COLO668 (cell line): ENCODE measurements around the gene DTNB.
"Not testable (repeated sequence)": the region's sequence is repeated elsewhere in the genome, so short reads cannot be mapped to it uniquely, and the experiment has no call there.

Experiments used
- DNase-seq: peaks from one replicate; lab custom pipeline; 2025; ENCODE audit not compliant: unreplicated experiment; lab: John Stamatoyannopoulos, UW

The DTNB gene

DNA sequence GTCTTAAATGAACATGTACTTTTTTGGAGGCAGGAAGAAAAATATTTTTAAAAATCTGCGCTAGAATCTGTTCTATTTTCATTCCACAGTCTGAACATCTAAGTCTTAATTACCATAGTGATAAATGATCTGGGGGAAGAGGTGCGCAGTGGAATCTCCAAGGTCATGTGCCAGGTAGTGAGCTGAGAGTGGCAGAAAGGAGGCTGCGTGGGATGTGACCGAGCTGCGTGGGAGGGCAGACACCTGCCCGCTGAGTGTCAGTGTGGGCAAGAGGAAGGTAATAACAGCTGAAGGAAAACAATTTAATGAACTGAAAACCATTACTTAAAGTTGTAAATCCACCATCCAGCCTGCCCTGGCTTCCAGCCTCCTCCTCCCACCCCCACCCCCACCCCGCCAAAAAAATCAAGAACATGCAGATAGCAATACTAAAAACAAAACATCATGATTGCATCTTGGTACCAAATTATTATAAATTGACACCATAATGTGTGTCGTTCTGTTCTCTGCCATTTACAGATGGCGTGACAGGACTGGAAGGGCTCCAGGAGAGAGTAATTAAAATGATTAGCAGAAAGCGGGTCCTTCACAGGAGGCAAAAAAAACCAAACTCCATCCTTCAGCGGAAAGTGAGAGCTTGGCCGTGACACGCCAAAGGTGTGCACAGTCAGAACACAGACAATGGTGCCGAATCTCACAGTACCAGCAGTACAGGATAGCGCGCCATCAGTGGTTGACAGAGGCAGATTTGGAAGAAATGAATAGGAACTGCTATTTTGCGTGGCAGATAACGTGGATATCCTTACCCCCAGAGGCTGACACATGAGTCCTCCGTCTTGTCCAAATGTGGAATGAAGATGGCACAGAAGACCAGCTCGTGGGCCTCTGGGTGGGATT is 11.4 kb upstream of the DTNB start:
- DNase-seq: no peak

DNA sequence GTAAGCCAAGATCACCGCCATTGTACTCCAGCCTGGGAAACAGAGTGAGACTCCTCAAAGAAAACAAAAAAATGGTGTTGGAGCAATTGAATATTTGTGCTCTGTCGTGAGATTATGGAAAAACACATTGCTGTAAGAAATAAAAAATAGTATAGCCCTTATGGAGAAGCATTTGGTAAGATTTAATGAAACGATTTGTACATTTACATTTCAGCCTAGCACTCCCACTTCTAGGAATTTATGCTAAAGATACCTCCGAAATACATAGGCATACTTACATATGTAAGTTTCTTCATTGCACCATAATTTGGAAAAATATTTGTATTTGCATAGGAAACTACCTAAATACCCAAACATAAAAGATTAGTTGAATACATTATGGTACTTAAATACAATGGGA is 8.7 kb upstream of the DTNB start:
- DNase-seq: no peak

DNA sequence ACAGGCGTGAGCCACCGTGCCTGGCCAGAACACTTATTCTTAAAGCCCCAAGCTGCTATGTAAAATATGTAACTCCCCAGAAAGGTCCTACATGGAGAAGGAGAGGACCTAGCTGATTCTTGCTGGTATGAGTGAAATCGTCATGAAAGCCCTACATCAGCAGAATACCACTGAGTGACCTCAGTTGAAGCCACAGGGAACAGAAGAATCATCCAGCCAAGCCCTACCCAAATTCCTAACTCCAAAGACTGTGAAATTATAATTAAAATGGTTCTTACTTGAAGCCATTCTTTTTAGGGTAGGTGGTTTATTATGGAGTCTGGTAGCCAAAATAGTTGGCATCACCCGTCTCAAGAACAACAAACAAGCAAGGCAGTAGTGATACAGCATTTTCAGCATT is 4.5 kb upstream of the DTNB start:
- no peak for DNase-seq

DNA sequence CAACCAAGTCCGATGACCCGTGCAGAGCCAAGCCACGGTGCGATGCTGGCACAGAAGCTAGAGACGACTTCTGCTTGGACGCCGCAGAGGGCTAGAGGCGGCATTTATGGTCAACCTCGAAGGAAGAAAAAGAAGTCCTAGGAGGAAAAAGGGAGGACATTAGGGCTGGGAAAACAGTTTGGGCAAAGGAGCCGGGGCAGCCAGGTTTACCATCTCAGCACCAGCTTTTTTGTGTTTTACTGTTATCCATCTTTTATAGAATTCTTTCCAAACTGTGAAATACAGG is 643 bp upstream of the DTNB start:
- DNase-seq: no peak

DNA sequence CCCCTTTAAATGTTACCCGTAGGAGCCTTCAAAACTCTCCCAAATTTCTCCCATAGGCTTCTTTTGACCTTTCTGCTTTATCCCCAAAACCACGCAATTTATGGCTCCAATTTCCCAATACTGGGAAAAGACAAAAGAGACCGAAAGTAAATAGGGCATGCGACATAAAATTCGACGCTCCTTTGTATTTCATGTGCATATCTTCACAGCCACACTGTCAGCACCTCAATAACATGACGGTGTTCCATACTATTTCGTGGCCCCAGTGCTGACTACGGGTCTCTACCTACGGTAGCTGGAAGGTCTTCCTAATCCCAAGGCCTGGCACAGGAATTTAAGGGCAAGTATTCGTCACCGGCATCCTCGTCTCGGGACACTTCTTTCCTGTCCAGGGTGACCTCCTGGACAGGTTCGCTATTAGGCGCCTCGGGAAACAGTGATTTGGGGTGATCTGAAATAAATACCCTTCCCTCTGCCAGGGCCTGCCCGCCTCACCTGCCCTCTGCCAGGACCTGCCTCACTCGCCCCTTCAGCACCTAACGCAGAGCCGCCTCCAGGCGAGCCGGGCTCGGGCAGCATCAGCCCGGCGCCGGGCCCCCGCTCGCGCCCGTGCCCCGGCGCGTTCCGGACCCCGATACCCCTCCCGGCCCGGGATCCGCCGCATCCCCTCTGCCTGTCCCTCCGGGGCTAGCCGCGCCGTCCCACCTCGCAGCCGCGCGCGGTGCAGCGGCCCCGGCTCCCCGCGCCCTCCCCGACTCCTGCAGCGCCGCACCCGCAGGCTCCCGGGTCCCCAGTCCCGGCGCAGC is 680 bp downstream of the DTNB start:
- peak; percentile 72 for DNase-seq

DNA sequence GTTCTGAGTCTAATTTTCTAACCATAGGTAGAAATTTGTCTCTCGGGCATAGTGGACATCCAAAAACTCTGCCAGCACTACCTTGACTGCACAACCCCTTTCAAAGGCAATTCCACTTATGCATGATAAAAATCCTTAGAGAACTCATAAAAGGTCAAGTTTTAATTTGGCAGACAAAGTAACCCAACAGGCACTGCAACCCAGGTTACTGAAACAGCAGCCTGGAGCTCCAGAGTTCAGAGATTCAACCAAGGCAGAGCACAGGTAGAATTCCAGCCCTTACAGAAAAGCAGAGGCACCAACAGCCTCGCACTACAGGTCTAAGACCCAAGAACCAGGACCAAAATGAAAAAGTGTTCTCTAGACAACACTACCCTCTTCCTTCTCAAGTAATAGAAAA is 1.8 kb downstream of the DTNB start:
- DNase-seq: no peak

DNA sequence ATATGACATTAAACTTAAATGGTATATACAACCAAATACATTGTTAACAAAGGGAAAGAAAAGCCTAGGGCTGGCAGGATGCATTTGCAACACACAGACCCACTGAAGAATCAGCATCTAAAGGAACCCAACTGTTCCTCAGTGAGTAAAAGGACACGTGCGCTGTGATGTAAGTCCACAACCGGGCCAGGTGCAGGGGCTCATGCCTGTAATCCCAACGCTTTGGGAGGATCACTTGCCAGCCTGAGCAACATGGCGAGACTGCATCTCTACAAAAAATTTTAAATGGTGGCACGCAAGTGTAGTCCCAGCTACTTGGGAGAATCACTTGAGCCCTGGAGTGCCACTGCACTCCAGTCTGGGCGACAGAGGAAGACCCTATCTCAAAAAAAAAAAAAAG is 3.9 kb downstream of the DTNB start:
- DNase-seq: no peak

DNA sequence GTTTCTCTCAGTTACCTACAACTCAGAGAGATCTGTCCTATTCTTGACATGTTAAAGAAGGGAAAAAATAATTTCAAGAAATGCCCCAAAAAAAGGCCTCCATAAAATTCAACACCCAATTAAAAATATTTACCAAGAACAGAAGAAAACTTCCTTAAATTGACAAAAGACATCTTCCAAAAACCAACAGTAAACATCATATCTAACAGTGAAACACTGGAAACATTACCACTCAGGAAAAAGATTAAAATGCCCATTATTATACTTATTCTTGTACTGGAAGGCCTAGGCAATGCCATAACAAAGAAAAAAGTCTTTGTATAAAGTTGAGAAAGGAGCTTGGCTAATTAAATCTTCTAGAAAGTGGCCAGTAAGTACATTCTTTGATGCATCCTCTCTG is 7.2 kb downstream of the DTNB start:
- DNase-seq: no peak

DNA sequence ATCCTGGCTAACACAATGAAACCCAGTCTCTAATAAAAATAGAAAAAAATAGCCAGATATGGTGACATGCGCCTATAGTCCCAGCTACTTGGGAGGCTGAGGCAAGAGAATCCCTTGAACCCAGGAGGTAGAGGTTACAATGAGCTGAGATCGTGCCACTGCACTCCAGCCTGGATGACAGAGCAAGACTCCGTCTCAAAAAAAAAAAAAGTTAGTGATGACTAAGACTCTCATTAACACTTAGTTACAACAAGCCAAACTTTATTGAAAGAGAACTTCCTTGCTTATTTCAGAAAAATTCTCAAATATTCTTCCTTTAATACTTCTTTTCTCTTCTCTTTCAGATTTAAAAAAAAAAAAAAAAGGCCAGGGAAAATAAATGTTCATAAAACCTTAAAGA is 7.9 kb downstream of the DTNB start:
- not testable (repeated sequence) for DNase-seq

DNA sequence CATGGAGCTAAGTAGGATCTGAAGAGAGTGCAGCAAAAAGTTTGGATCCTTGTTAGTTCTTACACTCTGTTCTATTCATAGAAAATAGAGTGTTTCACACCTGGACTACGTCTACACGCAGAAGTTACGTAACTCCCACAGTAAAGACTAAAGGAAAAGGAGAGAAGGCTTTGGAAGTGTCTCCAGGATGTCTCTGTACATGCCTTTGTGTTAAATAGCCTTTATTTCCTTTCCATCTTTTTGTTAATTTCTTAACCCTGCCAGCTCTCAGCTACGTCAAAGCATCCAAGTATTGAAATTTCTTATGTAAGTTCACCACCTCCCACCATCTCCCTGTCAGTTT is 8.4 kb downstream of the DTNB start:
- DNase-seq: no peak

DNA sequence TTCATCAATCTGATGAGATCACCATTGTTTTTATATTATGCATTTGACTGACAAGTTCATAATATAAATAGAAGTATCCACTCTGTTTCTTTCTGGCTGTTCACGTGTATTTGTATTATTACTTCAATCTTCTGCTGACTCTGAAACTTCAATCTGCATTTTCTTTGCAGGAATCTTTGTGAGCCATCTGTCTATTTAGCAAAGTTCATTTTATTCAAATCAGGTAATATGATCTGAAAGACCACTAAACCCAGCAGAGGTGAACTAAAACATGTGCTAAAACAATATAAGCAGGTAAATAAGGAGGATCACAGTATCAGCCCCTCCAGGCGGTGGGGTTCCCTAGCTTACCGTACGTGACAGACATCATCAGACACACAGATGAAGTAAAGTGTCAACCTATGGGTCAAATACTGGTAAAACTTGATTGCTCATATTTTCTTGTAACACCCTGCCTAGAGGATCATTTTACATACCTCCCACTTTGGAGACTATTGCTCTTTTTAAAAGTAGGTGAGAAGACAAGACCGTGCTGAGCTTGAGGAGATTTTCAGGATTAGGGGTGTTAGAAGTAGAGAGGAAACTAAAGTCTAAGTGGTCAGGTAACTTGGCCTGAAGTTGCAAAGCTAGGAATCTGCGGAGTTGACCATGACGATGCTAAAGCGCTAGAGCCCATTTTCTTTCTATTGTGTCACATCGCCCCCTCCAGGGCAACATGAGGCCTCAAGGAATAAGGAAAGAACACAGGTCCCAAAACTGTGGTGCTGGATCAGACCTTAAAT is 9.0 kb downstream of the DTNB start:
- peak; percentile 38 for DNase-seq

DNA sequence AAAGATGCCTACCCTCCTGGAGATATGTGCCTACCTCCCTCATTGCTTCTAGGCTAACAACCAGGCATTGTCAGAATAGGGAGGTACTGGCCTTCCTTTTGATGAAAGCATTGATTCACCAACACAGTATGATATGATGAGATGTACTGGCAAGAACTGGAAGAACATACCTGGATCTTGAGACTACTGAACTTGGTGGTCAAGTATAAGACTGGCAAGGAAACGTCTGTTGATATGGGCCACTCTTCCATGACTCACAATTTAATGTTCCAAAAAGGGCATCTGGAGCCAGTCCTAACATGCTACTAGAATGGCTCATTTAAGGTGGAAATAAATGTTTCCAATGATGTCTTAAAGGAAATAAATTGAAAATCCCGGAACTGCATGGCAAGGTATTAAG is 18.1 kb downstream of the DTNB start:
- no peak for DNase-seq

DNA sequence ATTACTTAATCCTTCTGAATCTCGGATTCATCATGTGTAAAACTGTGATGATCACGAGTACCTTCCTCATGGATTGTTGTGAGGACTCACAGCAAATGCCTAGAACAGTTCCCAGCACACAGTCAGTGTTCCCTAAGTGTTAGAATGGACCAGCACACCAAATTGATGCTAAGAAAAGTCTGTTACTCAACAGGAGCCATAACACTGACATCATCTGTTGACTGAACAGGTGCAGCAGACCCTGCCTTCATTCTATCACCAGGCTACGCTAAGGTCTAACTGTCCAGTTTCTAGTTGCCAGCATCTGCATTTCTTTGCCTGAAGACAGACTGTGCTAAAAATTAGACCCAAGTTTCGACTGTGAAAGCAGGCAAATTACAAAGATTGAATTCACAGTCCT is 18.6 kb downstream of the DTNB start:
- no peak for DNase-seq

DNA sequence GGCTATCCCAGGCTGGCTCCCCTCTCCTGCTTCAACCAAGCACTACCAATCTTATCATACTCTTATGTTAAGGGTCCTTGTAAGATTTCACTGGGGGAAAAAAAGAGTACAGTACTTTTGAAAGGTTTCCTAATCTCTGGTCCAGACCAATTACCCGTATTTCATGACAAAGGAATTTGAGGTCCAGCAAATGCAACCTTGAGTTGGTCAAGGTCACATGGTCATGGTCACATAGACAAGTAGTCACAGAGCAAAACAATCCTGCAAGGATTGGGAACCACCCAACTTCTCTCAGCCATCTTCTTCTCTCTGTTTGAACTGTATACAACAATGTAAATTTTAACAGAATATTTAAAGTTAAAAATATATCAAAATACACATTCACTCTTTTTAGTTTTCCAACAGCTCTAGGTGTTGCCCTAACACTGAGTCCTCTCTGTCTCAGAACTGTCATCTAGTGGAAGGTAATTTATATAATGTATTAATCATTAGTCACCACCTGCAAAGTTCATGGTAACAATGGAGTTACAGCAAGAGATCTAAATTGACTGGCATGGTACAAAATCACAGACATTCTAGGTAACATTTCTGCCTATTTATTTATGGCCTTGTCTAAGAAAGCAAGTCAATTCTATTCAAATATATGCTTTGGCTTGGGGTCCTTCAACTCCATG is 21.5 kb downstream of the DTNB start:
- DNase-seq: no peak

DNA sequence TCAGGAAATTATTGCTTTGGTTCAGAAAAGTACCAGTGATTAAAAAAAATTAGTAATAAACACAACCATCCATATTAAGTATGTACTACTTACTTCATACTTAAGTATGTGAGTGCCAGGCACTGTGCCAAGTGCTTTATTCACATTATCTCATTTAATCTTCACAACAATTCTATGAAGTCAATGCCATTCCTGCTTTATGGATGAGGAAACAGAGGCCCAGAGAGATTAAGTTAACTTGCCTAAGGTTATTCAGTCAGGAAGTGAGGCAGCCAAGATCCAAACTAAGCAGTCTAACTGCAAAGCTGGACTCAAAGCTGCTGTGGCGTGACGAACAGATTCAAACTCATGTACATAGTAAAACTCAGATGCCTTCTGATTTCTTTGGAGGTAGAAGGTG is 22.3 kb downstream of the DTNB start:
- no peak for DNase-seq

DNA sequence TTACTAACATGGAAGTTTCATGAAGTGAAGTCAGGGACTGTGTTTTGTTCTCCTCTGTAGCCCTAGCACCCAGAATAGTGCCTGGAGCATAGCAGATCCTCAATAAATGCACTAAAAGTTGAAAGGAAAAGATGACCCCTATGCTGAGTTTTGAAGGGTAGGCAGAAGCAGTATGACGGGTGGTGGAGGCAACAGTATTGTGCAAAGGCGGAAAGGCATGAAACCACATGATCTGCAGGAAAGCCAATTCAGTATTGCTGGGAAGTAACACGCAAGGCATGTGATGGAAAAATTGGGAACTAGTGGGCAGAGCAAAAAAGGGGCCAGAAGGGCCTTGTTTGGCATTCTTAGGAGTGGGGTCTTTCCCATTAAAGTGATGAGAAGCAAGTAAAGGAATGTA is 23.1 kb downstream of the DTNB start:
- DNase-seq: no peak

DNA sequence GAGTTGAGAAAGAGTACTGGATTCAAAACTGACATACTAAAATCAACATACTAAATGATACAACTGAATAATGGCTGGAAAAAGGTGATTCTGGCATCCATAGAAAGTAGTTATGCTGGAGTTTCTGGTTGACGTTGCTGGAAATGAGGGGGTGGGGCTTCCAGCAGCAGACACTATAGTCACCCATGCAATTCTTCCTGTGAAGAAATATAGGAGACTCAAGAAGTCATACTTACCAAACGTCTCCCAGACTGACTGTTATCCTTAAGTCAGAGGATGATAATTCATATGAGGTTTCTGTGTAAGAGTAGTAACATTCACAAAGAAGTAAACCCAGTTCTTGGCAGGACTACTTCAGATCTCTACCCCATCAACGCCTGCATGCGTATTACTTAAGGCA is 23.6 kb downstream of the DTNB start:
- no peak for DNase-seq

DNA sequence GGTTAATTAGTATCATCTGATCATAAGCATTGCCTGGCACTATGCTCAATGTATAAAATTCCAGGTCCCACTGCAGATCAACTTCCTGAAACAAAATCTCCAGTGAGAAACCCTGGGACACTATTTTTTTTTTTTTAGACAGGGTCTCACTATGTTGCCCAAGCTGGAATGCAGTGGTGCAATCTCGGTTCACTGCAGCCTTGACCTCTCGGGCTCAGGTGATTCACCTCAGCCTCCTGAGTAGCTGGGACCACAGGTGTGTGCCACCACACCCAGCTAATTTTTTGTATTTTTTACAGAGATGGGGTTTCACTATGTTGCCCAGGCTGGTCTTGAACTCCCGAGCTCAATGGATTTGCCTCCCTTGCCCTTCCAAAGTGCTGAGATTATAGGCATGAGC is 31.1 kb downstream of the DTNB start:
- DNase-seq: no peak

DNA sequence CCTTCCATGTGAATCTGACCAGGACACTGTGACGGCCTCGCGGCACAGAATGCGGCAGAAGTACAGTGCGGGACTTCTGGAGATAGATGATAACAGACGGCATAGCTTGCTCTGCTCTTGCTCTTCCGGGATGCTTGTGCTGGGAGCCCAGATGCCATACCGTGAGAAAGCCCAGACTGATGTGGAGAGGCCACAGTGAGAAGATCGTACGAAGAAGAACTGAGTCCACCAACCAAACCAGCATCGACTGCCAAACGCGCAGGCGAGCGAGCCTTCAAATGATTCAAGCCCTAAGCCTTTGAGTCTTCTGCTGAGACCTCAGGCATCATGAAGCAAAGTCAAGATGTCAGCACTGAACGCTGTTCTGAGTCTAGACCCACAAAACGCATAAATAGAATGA is 33.7 kb downstream of the DTNB start:
- DNase-seq: no peak

DNA sequence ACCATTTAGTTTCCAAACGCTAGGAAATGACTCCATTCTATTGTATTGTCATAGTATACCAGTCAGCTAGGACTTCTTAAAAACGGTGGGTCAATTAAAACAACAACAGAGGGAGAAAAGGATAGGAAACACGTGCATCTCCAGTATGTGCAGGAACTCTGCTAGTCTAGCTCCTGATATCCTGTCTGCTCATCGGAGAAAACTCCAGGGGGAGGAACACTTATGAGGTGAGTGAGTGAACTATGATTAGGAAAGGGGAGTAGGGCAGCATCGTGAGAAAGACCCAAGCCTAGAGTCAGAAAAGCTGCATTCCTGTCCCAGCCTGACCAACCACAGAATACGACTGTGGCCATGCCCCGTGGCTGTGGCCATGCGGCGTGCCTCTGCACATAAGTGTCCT is 34.2 kb downstream of the DTNB start:
- DNase-seq: no peak

DNA sequence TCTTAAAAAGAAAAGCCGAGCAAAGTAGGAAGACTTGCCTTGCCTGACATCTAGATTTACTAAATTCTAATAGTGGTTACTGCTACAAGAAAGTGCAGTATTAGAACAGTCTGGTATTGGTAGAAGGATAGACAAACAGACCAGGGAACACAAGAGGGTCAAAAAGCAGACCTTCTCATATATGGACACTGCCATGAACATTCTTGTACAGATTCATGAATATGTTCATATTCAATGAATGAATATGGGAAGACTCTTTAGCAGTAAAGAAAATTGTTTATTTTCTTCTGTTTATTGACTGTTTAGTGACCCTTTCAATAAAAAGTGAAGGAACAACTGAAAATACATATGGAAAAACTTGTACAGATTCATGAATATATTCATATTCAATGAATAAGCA is 37.6 kb downstream of the DTNB start:
- no peak for DNase-seq
